ENCODE measurements around the gene AGRN.

- TF ChIP-seq CTCF (IDR thresholded peaks at IDR 0.05) (no peak), POLR2A (IDR thresholded peaks at IDR 0.05) (no peak)
These were observed 37.0 kb upstream of the AGRN start for GRCh38 chr1:982765-983436.
